Smooth muscle cell (in vitro differentiated cells): ENCODE results near the gene EGLN1. TPM values are rescaled to one million over a fixed set of nuclear protein-coding genes. Genes with fewer than 3 reads are reported as not detected.
A peak's percentile ranks its signal among the peaks of the same experiment; 100 is the strongest.

Experiments used
- DNase-seq: peaks from one replicate; lab custom pipeline; 2025; ENCODE audit not compliant: unreplicated experiment; lab: John Stamatoyannopoulos, UW
- H2AFZ ChIP-seq: fragments of 200-600 bp; sonication (generic); 2 replicates; pipeline ENCODE4 v1.6.0; 2016; ENCODE audit warnings: antibody characterized with exemption, low read depth, mild to moderate bottlenecking
- H3F3A ChIP-seq: fragments of 200-600 bp; sonication (generic); 2 replicates; pipeline ENCODE4 v1.6.0; 2017; ENCODE audit warnings: antibody characterized with exemption, low read depth
- H3K27ac ChIP-seq: fragments of 200-600 bp; sonication (generic); 2 replicates; pipeline ENCODE4 v1.5.1; 2016; ENCODE audit warnings: low read depth, mild to moderate bottlenecking
- H3K27me3 ChIP-seq: fragments of 200-600 bp; sonication (generic); 2 replicates; pipeline ENCODE4 v1.6.1; 2016; ENCODE audit warnings: low read depth, mild to moderate bottlenecking
- H3K36me3 ChIP-seq: fragments of 200-600 bp; sonication (generic); 2 replicates; pipeline ENCODE4 v1.5.1; 2016; ENCODE audit warnings: low read depth
- H3K4me1 ChIP-seq: fragments of 200-600 bp; sonication (generic); 2 replicates; pipeline ENCODE4 v1.5.1; 2016; ENCODE audit warnings: low read depth
- H3K4me2 ChIP-seq: fragments of 200-600 bp; sonication (generic); 2 replicates; pipeline ENCODE4 v1.6.0; 2016; ENCODE audit warnings: mild to moderate bottlenecking
- H3K4me3 ChIP-seq: fragments of 200-600 bp; sonication (generic); 2 replicates; pipeline ENCODE4 v1.5.1; 2016; ENCODE audit warnings: mild to moderate bottlenecking
- H3K79me2 ChIP-seq: fragments of 200-600 bp; sonication (generic); 2 replicates; pipeline ENCODE4 v1.6.0; 2016; ENCODE audit warnings: low read depth, mild to moderate bottlenecking
- H3K9ac ChIP-seq: fragments of 200-600 bp; sonication (generic); 2 replicates; pipeline ENCODE4 v1.6.0; 2016; ENCODE audit warnings: low read depth
- H3K9me3 ChIP-seq: fragments of 200-600 bp; sonication (generic); replicated peaks from 2 replicates; pipeline ENCODE4 v1.5.1; 2016; ENCODE audit warnings: low read depth
- H4K20me1 ChIP-seq: fragments of 200-600 bp; sonication (generic); 2 replicates; pipeline ENCODE4 v1.6.0; 2016; ENCODE audit warnings: low read depth
- CTCF ChIP-seq: fragments of 200-600 bp; sonication (generic); IDR thresholded peaks from 2 replicates; pipeline ENCODE4 v1.5.1; 2017; ENCODE audit warnings: borderline replicate concordance, mild to moderate bottlenecking, antibody characterized with exemption; ENCODE audit not compliant: insufficient read depth, poor library complexity, severe bottlenecking
- WGBS: methylation state at CpG from one replicate; pipeline ENCODE4 v1.1.7; 2016; ENCODE audit warnings: low lambda C conversion rate; 5-methylcytosine and 5-hydroxymethylcytosine counted together
- polyA plus RNA-seq: library from polyadenylated mRNA; unstranded; fragments of >200 nt; fragmentation: Nextera tagmentation; extraction: Ambion mirVana; gene quantifications from 2 replicates; pipeline ENCODE4 v1.2.1, GENCODE V29; 2016
- total RNA-seq: library from RNA; depleted of rRNA; stranded (reverse); fragments of >200 nt; gene quantifications from 2 replicates; pipeline ENCODE4 v1.2.3, GENCODE V29; 2014

The EGLN1 gene
- total and polyA plus RNA-seq, 2 experiments from 2014 or later: 15.7 to 36.8 TPM

GRCh38 chr1:231338270-231339128, 83.6 kb downstream of the EGLN1 start, which contains the start of gene SPRTN:
SPRTN (plus strand) TSS chr1:231338293; CDS start chr1:231338384, 91 bp downstream.
- peak within 1 kb of the TSS; percentile 98 for H3K27ac ChIP-seq
- H3K4me3 ChIP-seq: peak within 1 kb of the TSS; percentile 81
- H3K27me3 ChIP-seq: no peaks in the 10 kb centered on the region
- DNase-seq: no peak
- TF ChIP-seq CTCF: no peak
- peak within 1 kb of the TSS; percentile 97 for H3K9ac ChIP-seq
- 2% methylated on average over 42 of the region's 43 CpGs for WGBS
- H3K36me3 ChIP-seq: no peaks in the 10 kb centered on the region
- H4K20me1 ChIP-seq: peaks cover 41% of the 10 kb centered on the region
- H3K4me1 ChIP-seq: peaks cover 39% of the 10 kb centered on the region
- H3K79me2 ChIP-seq: peaks cover 78% of the 10 kb centered on the region
- H3K9me3 ChIP-seq: no peaks in the 10 kb centered on the region
- no peaks in the 10 kb centered on the region for H3F3A ChIP-seq
- peak within 1 kb of the TSS; percentile 95 for H2AFZ ChIP-seq
- H3K4me2 ChIP-seq: peak within 1 kb of the TSS; percentile 95

- WGBS: under 1% methylated on average over 74 of the region's 74 CpGs
- H3K36me3 ChIP-seq: no peaks in the 10 kb centered on the region
- H3K27ac ChIP-seq: peak within 1 kb of the TSS; percentile 98
- no peak for TF ChIP-seq CTCF
- peak; percentile 96 for DNase-seq
- no peaks in the 10 kb centered on the region for H3F3A ChIP-seq
- H3K27me3 ChIP-seq: no peaks in the 10 kb centered on the region
- H2AFZ ChIP-seq: peak within 1 kb of the TSS; percentile 95
- peaks cover 80% of the 10 kb centered on the region for H3K79me2 ChIP-seq
- peaks cover 49% of the 10 kb centered on the region for H4K20me1 ChIP-seq
- H3K9me3 ChIP-seq: no peaks in the 10 kb centered on the region
- H3K4me2 ChIP-seq: peak within 1 kb of the TSS; percentile 95
- H3K4me3 ChIP-seq: peak within 1 kb of the TSS; percentile 81
- peak within 1 kb of the TSS; percentile 97 for H3K9ac ChIP-seq
- peaks cover 47% of the 10 kb centered on the region for H3K4me1 ChIP-seq
Observed at GRCh38 chr1:231337472-231338269, 84.4 kb downstream of the EGLN1 start, which contains the start of gene EXOC8. EXOC8 (minus strand) TSS chr1:231337852; CDS start chr1:231337745, 107 bp downstream.

DNA sequence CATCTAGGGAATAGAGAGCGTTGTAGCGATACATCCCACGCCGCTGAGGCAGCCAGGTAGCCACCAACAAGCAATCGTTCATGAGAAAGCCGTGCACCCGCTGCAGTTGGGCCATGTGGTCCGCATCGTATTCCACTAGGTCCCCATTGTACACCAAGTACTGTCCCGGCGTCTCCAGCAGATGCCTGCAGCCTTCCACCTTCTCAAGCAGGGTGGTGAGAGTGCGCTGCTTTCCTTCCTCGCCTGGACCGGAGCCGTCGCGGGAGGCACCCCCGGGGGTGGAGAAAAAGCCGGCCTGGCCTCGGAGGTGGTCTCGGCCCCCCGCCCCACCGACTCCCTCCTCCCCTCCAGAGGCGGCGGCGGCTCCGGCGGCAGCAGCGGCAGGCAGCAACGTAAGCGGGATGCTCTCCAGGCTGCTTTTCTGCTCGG, 85.0 kb downstream of the EGLN1 start:
- no peaks in the 10 kb centered on the region for H3F3A ChIP-seq
- no peaks in the 10 kb centered on the region for H3K27me3 ChIP-seq
- H3K27ac ChIP-seq: peak overlapping the region; percentile 98
- H3K4me1 ChIP-seq: peaks cover 47% of the 10 kb centered on the region
- peaks cover 80% of the 10 kb centered on the region for H3K79me2 ChIP-seq
- H3K4me2 ChIP-seq: peak overlapping the region; percentile 95
- H3K9me3 ChIP-seq: no peaks in the 10 kb centered on the region
- peak overlapping the region; percentile 81 for H3K4me3 ChIP-seq
- peaks cover 55% of the 10 kb centered on the region for H4K20me1 ChIP-seq
- no peak for TF ChIP-seq CTCF
- peak overlapping the region; percentile 97 for H3K9ac ChIP-seq
- no peaks in the 10 kb centered on the region for H3K36me3 ChIP-seq
- peak overlapping the region; percentile 58 for H2AFZ ChIP-seq
- under 1% methylated on average over 27 of the region's 32 CpGs for WGBS
- peak; percentile 54 for DNase-seq
